ENCODE measurements around the gene ZRANB1.

ZRANB1 gene

GRCh38 chr10:124993736-124994451 is 52.0 kb downstream of the ZRANB1 start:
- DNase-seq (ENCODE audit: low spot score): no peak

- DNase-seq (ENCODE audit: low spot score): no peak
Observed at GRCh38 chr10:124994573-124995473, 52.9 kb downstream of the ZRANB1 start.

- DNase-seq (ENCODE audit: low spot score): no peak
Observed at GRCh38 chr10:124995605-124996004, 53.7 kb downstream of the ZRANB1 start.

GRCh38 chr10:124996127-124996853 is 54.4 kb downstream of the ZRANB1 start:
- DNase-seq (ENCODE audit: low spot score): no peak

- DNase-seq (ENCODE audit: low spot score): no peak
Observed at GRCh38 chr10:124996854-124997215, 54.9 kb downstream of the ZRANB1 start.

GRCh38 chr10:124997306-124997705 is 55.4 kb downstream of the ZRANB1 start:
- no peak for DNase-seq (ENCODE audit: low spot score)

GRCh38 chr10:124997771-124998623 is 56.1 kb downstream of the ZRANB1 start:
- DNase-seq (ENCODE audit: low spot score): no peak

GRCh38 chr10:124998624-124999291 is 56.8 kb downstream of the ZRANB1 start:
- no peak for DNase-seq (ENCODE audit: low spot score)

- no peak for DNase-seq (ENCODE audit: low spot score)
Observed at GRCh38 chr10:124999433-125000365, 57.8 kb downstream of the ZRANB1 start.

GRCh38 chr10:125000366-125001312 is 58.7 kb downstream of the ZRANB1 start:
- no peak for DNase-seq (ENCODE audit: low spot score)

GRCh38 chr10:125001313-125002046 is 59.6 kb downstream of the ZRANB1 start:
- no peak for DNase-seq (ENCODE audit: low spot score)

GRCh38 chr10:125002047-125002422 is 60.1 kb downstream of the ZRANB1 start:
- no peak for DNase-seq (ENCODE audit: low spot score)

- no peak for DNase-seq (ENCODE audit: low spot score)
Observed at GRCh38 chr10:125002423-125003145, 60.7 kb downstream of the ZRANB1 start.

GRCh38 chr10:125003146-125003900 is 61.4 kb downstream of the ZRANB1 start:
- no peak for DNase-seq (ENCODE audit: low spot score)

- DNase-seq (ENCODE audit: low spot score): no peak
Observed at GRCh38 chr10:125003901-125004467, 62.1 kb downstream of the ZRANB1 start.

GRCh38 chr10:125004571-125005311 is 62.8 kb downstream of the ZRANB1 start:
- no peak for DNase-seq (ENCODE audit: low spot score)

Data from CD4-positive, alpha-beta T cell treated with Interleukin-6 at 100 ng/mL for 8 hours (primary cell).